Chondrocyte (in vitro differentiated cells): ENCODE data around the gene KLHL26. TPM values are rescaled to one million over a fixed set of nuclear protein-coding genes. Genes with fewer than 3 reads are reported as not detected.

Experiments used
- DNase-seq: peaks from one replicate; pipeline ENCODE4 v3.0.0; 2021; ENCODE audit warnings: mixed read lengths, low spot score
- H3K27ac Mint-ChIP-seq: one replicate; pipeline ENCODE4 v1.8.0; 2021; ENCODE audit warnings: mild to moderate bottlenecking, moderate library complexity, mixed read lengths; ENCODE audit not compliant: unreplicated experiment
- H3K27me3 Mint-ChIP-seq: 2 replicates; pipeline ENCODE4 v1.8.0; 2021; ENCODE audit warnings: low read depth, mixed read lengths
- H3K36me3 Mint-ChIP-seq: 2 replicates; pipeline ENCODE4 v1.8.0; 2021; ENCODE audit warnings: low read depth, mixed read lengths
- H3K4me1 Mint-ChIP-seq: 2 replicates; pipeline ENCODE4 v1.8.0; 2021; ENCODE audit warnings: low read depth, mild to moderate bottlenecking, mixed read lengths
- H3K4me3 Mint-ChIP-seq: one replicate; pipeline ENCODE4 v1.8.0; 2021; ENCODE audit warnings: mild to moderate bottlenecking, moderate library complexity, mixed read lengths; ENCODE audit not compliant: unreplicated experiment
- H3K9me3 Mint-ChIP-seq: 2 replicates; pipeline ENCODE4 v1.8.0; 2021; ENCODE audit warnings: low read depth, mixed read lengths
- total RNA-seq: library from RNA; stranded (reverse); gene quantifications from 3 replicates; pipeline ENCODE4 v1.2.1, GENCODE V29; 2021
- TF ChIP-seq, protein P1 (sequence below): fragments of 200-600 bp; sonication (generic); IDR thresholded peaks from 2 replicates; pipeline ENCODE4 v1.5.0; 2021; ENCODE audit warnings: antibody characterized with exemption, mild to moderate bottlenecking, moderate library complexity

Gene KLHL26
- total RNA-seq, 1 donor from 2014 or later, result 9.8 TPM

DNA sequence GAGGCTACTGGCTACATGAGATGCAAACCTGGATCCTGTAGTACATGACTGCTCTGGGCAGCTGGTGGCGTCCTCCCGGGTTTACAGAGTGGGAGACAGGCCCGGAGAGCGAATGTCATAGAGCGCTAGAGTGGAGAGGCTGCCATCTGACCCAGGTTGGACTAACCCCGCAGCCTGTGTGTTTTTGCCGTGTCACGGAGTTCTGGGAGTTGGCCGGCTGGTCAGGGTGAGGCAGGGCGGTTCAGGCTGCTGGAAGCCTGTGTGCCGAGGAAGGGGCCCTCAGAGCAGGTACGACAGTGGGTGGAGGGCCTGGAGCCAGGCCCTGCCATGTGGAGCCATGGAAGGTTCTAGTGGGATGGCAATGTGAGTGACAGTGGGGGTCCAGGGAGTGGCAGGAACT is 59.2 kb downstream of the KLHL26 start:
- DNase-seq, result no peak
- H3K27ac Mint-ChIP-seq, result no peak overlapping the region
- H3K36me3 Mint-ChIP-seq, result no peaks in the 10 kb centered on the region
- H3K9me3 Mint-ChIP-seq, result no peaks in the 10 kb centered on the region
- H3K4me1 Mint-ChIP-seq, result peaks cover 13% of the 10 kb centered on the region
- H3K4me3 Mint-ChIP-seq, result no peak overlapping the region
- TF ChIP-seq, protein P1, sequence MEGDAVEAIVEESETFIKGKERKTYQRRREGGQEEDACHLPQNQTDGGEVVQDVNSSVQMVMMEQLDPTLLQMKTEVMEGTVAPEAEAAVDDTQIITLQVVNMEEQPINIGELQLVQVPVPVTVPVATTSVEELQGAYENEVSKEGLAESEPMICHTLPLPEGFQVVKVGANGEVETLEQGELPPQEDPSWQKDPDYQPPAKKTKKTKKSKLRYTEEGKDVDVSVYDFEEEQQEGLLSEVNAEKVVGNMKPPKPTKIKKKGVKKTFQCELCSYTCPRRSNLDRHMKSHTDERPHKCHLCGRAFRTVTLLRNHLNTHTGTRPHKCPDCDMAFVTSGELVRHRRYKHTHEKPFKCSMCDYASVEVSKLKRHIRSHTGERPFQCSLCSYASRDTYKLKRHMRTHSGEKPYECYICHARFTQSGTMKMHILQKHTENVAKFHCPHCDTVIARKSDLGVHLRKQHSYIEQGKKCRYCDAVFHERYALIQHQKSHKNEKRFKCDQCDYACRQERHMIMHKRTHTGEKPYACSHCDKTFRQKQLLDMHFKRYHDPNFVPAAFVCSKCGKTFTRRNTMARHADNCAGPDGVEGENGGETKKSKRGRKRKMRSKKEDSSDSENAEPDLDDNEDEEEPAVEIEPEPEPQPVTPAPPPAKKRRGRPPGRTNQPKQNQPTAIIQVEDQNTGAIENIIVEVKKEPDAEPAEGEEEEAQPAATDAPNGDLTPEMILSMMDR, result no peak
- no peaks in the 10 kb centered on the region for H3K27me3 Mint-ChIP-seq

DNA sequence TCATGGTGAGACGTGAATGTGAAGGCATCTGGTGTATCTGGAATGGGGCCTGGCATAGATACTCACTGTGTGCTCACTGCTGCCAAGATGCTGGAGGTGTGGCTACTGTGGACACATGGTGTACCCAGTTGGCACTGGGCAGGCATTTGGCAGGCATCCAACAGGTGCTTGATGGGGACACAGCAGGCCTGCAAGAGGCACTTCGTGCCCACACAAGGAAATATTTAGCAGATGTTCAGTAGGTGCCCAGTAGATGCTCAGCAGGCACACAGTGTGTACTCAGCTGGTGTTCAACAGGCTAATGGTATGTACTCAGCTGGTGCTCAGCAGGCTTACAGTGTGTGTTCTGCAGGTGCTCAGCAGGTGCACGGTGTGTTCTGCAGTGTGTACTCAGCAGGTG is 60.9 kb downstream of the KLHL26 start:
- Mint-ChIP-seq H3K27ac (no peak overlapping the region), H3K36me3 (no peaks in the 10 kb centered on the region), H3K9me3 (no peaks in the 10 kb centered on the region), H3K27me3 (no peaks in the 10 kb centered on the region), H3K4me3 (no peak overlapping the region), H3K4me1 (peaks cover 16% of the 10 kb centered on the region)
- TF ChIP-seq, protein P1, result no peak
- DNase-seq, result no peak

DNA sequence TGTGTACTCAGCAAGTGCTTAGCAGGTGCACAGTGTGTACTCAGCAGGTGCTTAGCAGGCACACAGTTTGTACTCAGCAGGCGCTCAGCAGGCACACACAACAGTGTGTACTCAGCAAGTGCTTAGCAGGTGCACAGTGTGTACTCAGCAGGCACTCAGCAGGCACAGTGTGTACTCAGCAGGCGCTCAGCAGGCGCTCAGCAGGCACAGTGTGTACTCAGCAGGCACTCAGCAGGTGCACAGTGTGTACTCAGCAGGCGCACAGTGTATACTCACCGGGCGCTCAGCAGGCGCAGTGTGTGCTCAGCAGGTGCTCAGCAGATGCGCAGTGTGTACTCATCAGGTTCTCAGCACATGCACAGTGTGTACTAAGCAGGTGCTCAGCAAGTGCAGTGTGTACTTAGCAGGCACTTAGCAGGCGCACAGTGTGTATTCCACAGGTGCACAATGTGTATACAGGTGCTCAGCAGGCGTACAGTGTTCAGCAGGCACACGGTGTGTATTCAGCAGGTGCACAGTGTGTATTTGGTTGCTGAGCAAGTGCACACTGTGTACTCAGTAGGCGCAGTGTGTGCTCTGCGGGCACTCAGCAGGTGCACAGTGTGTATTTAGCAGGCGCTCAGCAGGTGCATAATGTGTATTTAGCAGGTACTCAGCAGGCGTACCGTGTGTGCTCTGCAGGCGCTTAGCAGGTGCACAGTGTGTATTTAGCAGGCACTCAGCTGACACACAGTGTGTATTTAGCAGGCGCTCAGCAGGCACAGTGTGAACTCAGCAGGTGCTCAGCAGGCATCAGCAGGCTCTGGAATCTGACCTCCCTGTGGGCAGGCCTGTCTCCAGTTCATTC is 61.7 kb downstream of the KLHL26 start:
- Mint-ChIP-seq H3K9me3 (no peaks in the 10 kb centered on the region), H3K4me1 (peaks cover 16% of the 10 kb centered on the region), H3K27ac (no peak overlapping the region), H3K36me3 (no peaks in the 10 kb centered on the region), H3K4me3 (no peak overlapping the region), H3K27me3 (no peaks in the 10 kb centered on the region)
- no peak for DNase-seq
- TF ChIP-seq, protein P1, result no peak

DNA sequence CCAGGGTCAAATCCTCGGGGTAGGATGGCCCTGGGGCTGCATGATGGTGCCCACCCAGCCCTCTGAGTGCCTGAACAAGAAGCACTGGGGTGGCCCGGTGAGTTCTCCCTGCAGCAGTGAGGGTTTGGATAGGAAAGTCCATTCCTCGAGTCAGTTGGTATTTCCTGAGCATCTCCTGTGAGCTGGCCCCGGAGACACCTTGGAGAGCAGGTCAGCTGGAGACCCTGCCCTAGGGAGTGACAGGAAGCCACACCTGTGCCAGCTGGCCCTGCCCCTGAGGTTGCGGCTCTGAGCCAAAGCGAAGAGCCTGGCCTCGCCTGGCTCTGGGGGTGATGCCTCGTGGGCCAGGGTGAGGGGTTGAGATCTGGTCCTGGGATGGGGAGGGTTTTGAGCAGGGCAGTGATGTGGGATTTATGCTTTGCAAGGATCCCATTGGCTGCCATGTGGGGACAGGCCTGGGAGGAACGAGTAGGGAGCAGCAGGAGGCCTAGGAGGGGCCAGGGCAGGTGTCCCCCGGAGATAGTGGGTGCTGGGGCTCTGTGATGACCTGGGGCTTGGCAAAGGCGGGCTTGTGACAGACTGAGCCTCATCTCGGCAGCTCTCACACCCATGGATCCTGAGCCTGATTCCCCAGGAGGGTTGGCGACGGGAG is 62.7 kb downstream of the KLHL26 start:
- TF ChIP-seq, protein P1, result no peak
- Mint-ChIP-seq H3K9me3 (no peaks in the 10 kb centered on the region), H3K27ac (no peak overlapping the region), H3K27me3 (no peaks in the 10 kb centered on the region), H3K4me3 (no peak overlapping the region), H3K4me1 (peaks cover 16% of the 10 kb centered on the region), H3K36me3 (no peaks in the 10 kb centered on the region)
- DNase-seq, result no peak

DNA sequence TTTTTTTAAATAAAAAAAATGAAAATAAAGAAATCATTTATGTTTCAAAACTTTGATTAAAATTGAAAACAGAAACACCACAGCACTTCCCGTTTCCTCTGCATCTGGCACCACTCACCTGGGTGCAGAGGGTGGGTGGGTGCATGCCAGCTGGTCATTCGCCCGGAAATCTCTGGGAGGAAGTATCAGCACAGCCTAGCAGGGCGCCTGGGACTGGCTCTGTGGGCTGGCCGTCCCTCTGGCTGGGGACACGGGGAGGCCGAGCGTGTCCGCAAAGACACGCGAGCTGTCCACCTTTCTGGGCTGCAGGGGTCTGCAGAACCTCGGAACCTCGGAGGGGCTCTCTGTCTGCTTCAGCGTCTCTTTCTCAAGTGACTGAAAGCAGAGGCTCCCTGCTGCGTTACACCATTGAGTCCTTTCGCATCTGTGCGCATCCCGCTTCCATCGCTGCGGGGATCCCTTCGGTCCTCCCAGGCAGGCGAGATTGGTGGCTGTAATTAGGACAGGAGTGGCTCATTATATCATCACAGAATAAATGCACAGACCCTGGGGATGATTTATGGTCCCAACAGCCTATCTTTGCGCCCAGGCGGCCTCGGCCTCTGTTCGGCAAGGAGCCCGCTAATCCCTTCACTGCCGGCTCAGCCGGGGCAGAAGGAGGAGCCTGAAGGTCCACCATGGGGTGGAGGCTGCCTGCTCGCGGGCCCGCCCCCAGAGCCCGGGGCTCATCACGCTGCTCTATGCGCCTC is 63.8 kb downstream of the KLHL26 start:
- H3K9me3 Mint-ChIP-seq, result no peaks in the 10 kb centered on the region
- no peak for DNase-seq
- H3K4me3 Mint-ChIP-seq, result peak overlapping the region; percentile 57
- H3K4me1 Mint-ChIP-seq, result peaks cover 16% of the 10 kb centered on the region
- H3K27me3 Mint-ChIP-seq, result no peaks in the 10 kb centered on the region
- H3K36me3 Mint-ChIP-seq, result no peaks in the 10 kb centered on the region
- H3K27ac Mint-ChIP-seq, result no peak overlapping the region
- TF ChIP-seq, protein P1, result no peak
